H1 (cell line): ENCODE results near the gene CDK4. TPM values are rescaled to one million over a fixed set of nuclear protein-coding genes. Genes with fewer than 3 reads are reported as not detected.

Source experiments
- ASH2L ChIP-seq: fragments of 200-600, 300-600 bp; sonication (generic); IDR thresholded peaks from one replicate; pipeline ENCODE4 v1.7.1; 2017; ENCODE audit warnings: low read length
- CEBPB ChIP-seq: IDR thresholded peaks from 2 replicates; pipeline ENCODE4 v1.6.1; 2012; ENCODE audit warnings: low read depth, low read length
- CHD1 ChIP-seq: IDR thresholded peaks from 2 replicates; pipeline ENCODE4 v1.6.1; 2012; ENCODE audit warnings: low read depth, low read length, improper control_type of control experiment
- CHD2 ChIP-seq: IDR thresholded peaks from 2 replicates; pipeline ENCODE4 v1.6.1; 2012; ENCODE audit warnings: low read length, improper control_type of control experiment
- CTBP2 ChIP-seq: IDR thresholded peaks from 2 replicates; pipeline ENCODE4 v1.7.0; 2011; ENCODE audit warnings: borderline replicate concordance, mild to moderate bottlenecking, moderate library complexity, mixed read lengths, low read length; ENCODE audit not compliant: insufficient read depth, insufficient read length
- E2F6 ChIP-seq: IDR thresholded peaks from 2 replicates; pipeline ENCODE4 v1.6.1; 2012; ENCODE audit warnings: inconsistent platforms
- HDAC2 ChIP-seq, 2 experiments: fragments of 300-600 bp in 1 of 2; sonication (generic) in 1 of 2; IDR thresholded peaks; 2 replicates each; pipeline ENCODE4 v1.6.1; 2011 to 2012; ENCODE audit warnings: low read depth in 2 of 2, low read length in 2 of 2, mild to moderate bottlenecking in 2 of 2, moderate library complexity in 2 of 2, borderline replicate concordance in 1 of 2, inconsistent platforms in 1 of 2
- JUN ChIP-seq: IDR thresholded peaks from 2 replicates; pipeline ENCODE4 v1.6.1; 2011; ENCODE audit warnings: low read depth, mild to moderate bottlenecking, improper control_type of control experiment, low read length
- JUND ChIP-seq: IDR thresholded peaks from 2 replicates; pipeline ENCODE4 v1.6.1; 2011; ENCODE audit warnings: mild to moderate bottlenecking, improper control_type of control experiment, low read length
- KDM4A ChIP-seq: IDR thresholded peaks from one replicate; pipeline ENCODE4 v1.7.1; 2012; ENCODE audit warnings: low read depth, mild to moderate bottlenecking, moderate library complexity, low read length, inconsistent platforms; ENCODE audit not compliant: severe bottlenecking
- KDM5A ChIP-seq: fragments of 200-600 bp; IDR thresholded peaks from 2 replicates; pipeline ENCODE4 v1.7.1; 2012; ENCODE audit warnings: mild to moderate bottlenecking, low read length, inconsistent platforms, mixed read lengths
- MAX ChIP-seq: IDR thresholded peaks from 2 replicates; pipeline ENCODE4 v1.6.1; 2012; ENCODE audit warnings: inconsistent platforms
- PHF8 ChIP-seq: fragments of 200-600 bp; sonication (generic); conservative IDR thresholded peaks from 2 replicates; pipeline ENCODE4 v1.7.1; 2012; ENCODE audit warnings: low read depth, mild to moderate bottlenecking, inconsistent platforms, low read length, moderate library complexity
- POLR2A ChIP-seq, 2 experiments: IDR thresholded peaks; 1 replicate in 1 of 2; 2 replicates in 1 of 2; pipeline ENCODE4 v1.6.1; 2011; ENCODE audit warnings: low read depth in 2 of 2, low read length in 2 of 2, mild to moderate bottlenecking in 2 of 2; ENCODE audit errors: control extremely low read depth in 1 of 2
- POLR2AphosphoS5 ChIP-seq: IDR thresholded peaks from 2 replicates; pipeline ENCODE4 v1.6.1; 2011; ENCODE audit warnings: low read depth, low read length
- RAD21 ChIP-seq, 2 experiments: IDR thresholded peaks in 1 of 2; conservative IDR thresholded peaks in 1 of 2; 2 replicates each; pipeline ENCODE4 v1.6.1; 2011; ENCODE audit warnings: low read depth in 2 of 2, low read length in 2 of 2, improper control_type of control experiment in 1 of 2, inconsistent platforms in 1 of 2, mild to moderate bottlenecking in 1 of 2, moderate library complexity in 1 of 2
- RFX5 ChIP-seq: IDR thresholded peaks from 2 replicates; pipeline ENCODE4 v1.6.1; 2011; ENCODE audit warnings: low read depth, low read length, improper control_type of control experiment, borderline replicate concordance
- RNF2 ChIP-seq: fragments of 200-900, 300-1000 bp; sonication (generic); IDR thresholded peaks from 2 replicates; pipeline ENCODE4 v1.7.1; 2016; ENCODE audit warnings: borderline replicate concordance, low read depth, mild to moderate bottlenecking, antibody characterized with exemption, low read length; ENCODE audit not compliant: poor library complexity, severe bottlenecking; ENCODE audit errors: missing control alignments
- SAP30 ChIP-seq: fragments of 300-600 bp; sonication (generic); IDR thresholded peaks from 2 replicates; pipeline ENCODE4 v1.7.1; 2012; ENCODE audit warnings: low read length, moderate library complexity, mild to moderate bottlenecking, inconsistent platforms; ENCODE audit not compliant: insufficient read depth, insufficient replicate concordance
- SIRT6 ChIP-seq: IDR thresholded peaks from one replicate; pipeline ENCODE4 v1.7.1; 2012; ENCODE audit warnings: low read length, inconsistent platforms
- SP1 ChIP-seq: IDR thresholded peaks from 2 replicates; pipeline ENCODE4 v1.6.1; 2011; ENCODE audit warnings: low read depth, low read length
- TAF7 ChIP-seq: optimal IDR thresholded peaks from 2 replicates; pipeline ENCODE3; 2011; ENCODE audit warnings: low read depth, mild to moderate bottlenecking, inconsistent platforms, low read length, moderate library complexity, borderline replicate concordance
- ZNF274 ChIP-seq: IDR thresholded peaks from 2 replicates; pipeline ENCODE4 v1.7.0; 2012; ENCODE audit warnings: low read length, borderline replicate concordance; ENCODE audit errors: extremely low read depth
- polyA plus RNA-seq, 7 experiments: library from polyadenylated mRNA; depleted of rRNA in 3 of 7; stranded (reverse) in 5 of 7; unstranded in 2 of 7; fragments of >200 nt in 5 of 7; fragments of 200-250 nt in 2 of 7; gene quantifications; 1 replicate in 5 of 7; 2 replicates in 1 of 7; 4 replicates in 1 of 7; pipeline versions ENCODE4 v1.2.1 to v1.2.3, GENCODE V29; 2011 to 2013; ENCODE audit warnings: missing spikeins in 2 of 7, mixed read lengths in 2 of 7
- total RNA-seq: library from RNA; stranded (reverse); fragmentation: NEBNext Ultra II Directional; extraction: Animal tissue kit (Norgen Biotek cat#: 25700); gene quantifications from 2 replicates; pipeline ENCODE4 v1.2.1, GENCODE V29; 2021

The CDK4 gene
- total and polyA plus RNA-seq, 2 of the 8 experiments (the other 6 are each of a cell fraction or from before 2014, with no cell fraction given): 174 to 368 TPM

- TF ChIP-seq JUN (no peak), CHD2 (no peak), ZNF274 (no peak), SIRT6 (no peak), POLR2AphosphoS5 (no peak), RFX5 (no peak), RNF2 (no peak), CEBPB (no peak), E2F6 (0 out of 2 replicates have a peak, but pooled peaks have one; percentile 45), KDM4A (peak; percentile 88), TAF7 (no peak), MAX (no peak; the same call in 1 of the 2 replicates), JUND (no peak), HDAC2 (IDR thresholded peaks at IDR 0.05; ENCODE audit: borderline replicate concordance in 1 of 2, low read depth in 2 of 2, low read length in 2 of 2) (peak in 1 of 2 experiments; percentile 70; a peak in 1 of 4 replicates), SP1 (no peak), POLR2A (IDR thresholded peaks at IDR 0.05; ENCODE audit: control extremely low read depth in 1 of 2, low read depth in 2 of 2, low read length in 2 of 2) (no peak), ASH2L (peak; percentile 39), CTBP2 (no peak), PHF8 (no peak), CHD1 (no peak), SAP30 (no peak), KDM5A (no peak), RAD21 (IDR thresholded peaks at IDR 0.05 in 1 of 2, conservative IDR thresholded peaks at IDR 0.05 in 1 of 2; ENCODE audit: low read depth in 2 of 2, low read length in 2 of 2) (peak; percentile 43 to 63; a peak in 3 of 4 replicates)
These were observed 25.8 kb downstream of the CDK4 start (continued) for GRCh38 chr12:57726151-57726883.
